HEK293 (cell line): Measurements from ENCODE around the gene ECT2.

Experiments used
- CTCF ChIA-PET: fragments of 350-600 bp; formaldehyde crosslinking; extraction: SDS; loops from one replicate; lab custom pipeline; 2021; ENCODE audit warnings: antibody characterized with exemption; lab: Yijun Ruan, JAX
- POLR2A ChIA-PET: fragments of 300-600 bp; formaldehyde crosslinking; extraction: SDS; loops from one replicate; lab custom pipeline; 2020; ENCODE audit warnings: antibody characterized with exemption, inconsistent platforms; lab: Yijun Ruan, JAX
- H3K27ac ChIP-seq: fragments of 200-500 bp; sonication (Bioruptor generic); 2 replicates; pipeline ENCODE4 v1.5.1; 2014; ENCODE audit warnings: low read depth, low read length, control low read depth, inconsistent platforms; ENCODE audit errors: extremely low read depth
- H3K36me3 ChIP-seq, 2 experiments: fragments of 200-500 bp in 1 of 2; sonication (Bioruptor generic) in 1 of 2; 1 replicate in 1 of 2; 2 replicates in 1 of 2; pipeline ENCODE4 v1.5.1; 2014 to 2017; ENCODE audit warnings: inconsistent platforms in 2 of 2, low read length in 2 of 2; ENCODE audit not compliant: control insufficient read depth in 2 of 2, insufficient read depth in 1 of 2
- H3K4me1 ChIP-seq: fragments of 200-500 bp; sonication (Bioruptor generic); 2 replicates; pipeline ENCODE4 v1.5.1; 2014; ENCODE audit warnings: mild to moderate bottlenecking, low read length, inconsistent platforms; ENCODE audit not compliant: control insufficient read depth, insufficient read depth
- H3K4me3 ChIP-seq: 2 replicates; pipeline ENCODE4 v1.5.1; 2011; ENCODE audit warnings: low read depth, mild to moderate bottlenecking, control low read depth, low read length, moderate library complexity
- H3K9me3 ChIP-seq: fragments of 200-500 bp; sonication (Bioruptor generic); 2 replicates; pipeline ENCODE4 v1.5.1; 2014; ENCODE audit warnings: low read depth, low read length, inconsistent platforms; ENCODE audit not compliant: control insufficient read depth, insufficient read depth
- MYNN ChIP-seq: fragments of 450-650 bp; formaldehyde crosslinking; IDR thresholded peaks from 2 replicates; pipeline ENCODE4 v1.5.1; 2016; ENCODE audit warnings: missing biosample characterization, missing genetic modification characterization, borderline replicate concordance
- OSR2 ChIP-seq: fragments of 450-650 bp; formaldehyde crosslinking; IDR thresholded peaks from 2 replicates; pipeline ENCODE4 v1.5.1; 2016; ENCODE audit warnings: missing biosample characterization, missing genetic modification characterization
- TCF7L2 ChIP-seq: IDR thresholded peaks from 2 replicates; pipeline ENCODE4 v1.6.1; 2011; ENCODE audit warnings: low read depth, mild to moderate bottlenecking, inconsistent platforms, low read length, moderate library complexity, borderline replicate concordance
- TRIM28 ChIP-seq: IDR thresholded peaks from 2 replicates; pipeline ENCODE4 v1.6.1; 2011; ENCODE audit warnings: low read length, control low read depth, borderline replicate concordance
- ZFHX2 ChIP-seq: fragments of 450-650 bp; formaldehyde crosslinking; conservative IDR thresholded peaks from 2 replicates; pipeline ENCODE4 v1.5.1; 2016; ENCODE audit warnings: missing biosample characterization, missing genetic modification characterization
- ZNF16 ChIP-seq: fragments of 450-650 bp; formaldehyde crosslinking; IDR thresholded peaks from 2 replicates; pipeline ENCODE4 v1.5.1; 2016; ENCODE audit warnings: low read depth, missing biosample characterization, missing genetic modification characterization
- ZNF202 ChIP-seq: fragments of 450-650 bp; formaldehyde crosslinking; IDR thresholded peaks from 2 replicates; pipeline ENCODE4 v1.5.1; 2016; ENCODE audit warnings: missing biosample characterization, missing genetic modification characterization, borderline replicate concordance
- ZNF324 ChIP-seq: fragments of 450-650 bp; formaldehyde crosslinking; IDR thresholded peaks from 2 replicates; pipeline ENCODE4 v1.5.1; 2016; ENCODE audit warnings: missing biosample characterization, missing genetic modification characterization
- ZNF501 ChIP-seq: fragments of 450-650 bp; formaldehyde crosslinking; IDR thresholded peaks from 2 replicates; pipeline ENCODE4 v1.5.1; 2016; ENCODE audit warnings: missing biosample characterization, missing genetic modification characterization
- ZNF621 ChIP-seq: fragments of 450-650 bp; formaldehyde crosslinking; IDR thresholded peaks from 2 replicates; pipeline ENCODE4 v1.5.1; 2017; ENCODE audit warnings: missing biosample characterization, missing genetic modification characterization
- ZNF670 ChIP-seq: fragments of 450-650 bp; formaldehyde crosslinking; IDR thresholded peaks from 2 replicates; pipeline ENCODE4 v1.5.1; 2016; ENCODE audit warnings: missing biosample characterization, missing genetic modification characterization, low read depth
- ZNF701 ChIP-seq: fragments of 450-650 bp; formaldehyde crosslinking; IDR thresholded peaks from 2 replicates; pipeline ENCODE4 v1.5.1; 2016; ENCODE audit warnings: missing biosample characterization, missing genetic modification characterization
- ZNF776 ChIP-seq: fragments of 450-650 bp; formaldehyde crosslinking; IDR thresholded peaks from 2 replicates; pipeline ENCODE4 v1.5.0; 2017; ENCODE audit warnings: missing biosample characterization, missing genetic modification characterization, borderline replicate concordance
- ZSCAN23 ChIP-seq: fragments of 450-650 bp; formaldehyde crosslinking; IDR thresholded peaks from 2 replicates; pipeline ENCODE4 v1.5.1; 2016; ENCODE audit warnings: missing biosample characterization, missing genetic modification characterization
- TF ChIP-seq, protein P1 (sequence below): fragments of 450-650 bp; formaldehyde crosslinking; IDR thresholded peaks from 2 replicates; pipeline ENCODE4; 2016; ENCODE audit warnings: missing biosample characterization, missing genetic modification characterization
- TF ChIP-seq, protein P2 (sequence below): fragments of 450-650 bp; formaldehyde crosslinking; IDR thresholded peaks from 2 replicates; pipeline ENCODE4 v1.5.1; 2016; ENCODE audit warnings: missing biosample characterization, missing genetic modification characterization
- TF ChIP-seq, protein P3 (sequence below): fragments of 450-650 bp; formaldehyde crosslinking; IDR thresholded peaks from 2 replicates; pipeline ENCODE4 v1.5.1; 2016; ENCODE audit warnings: missing biosample characterization, missing genetic modification characterization
- TF ChIP-seq, protein P4 (sequence below): fragments of 450-650 bp; formaldehyde crosslinking; IDR thresholded peaks from 2 replicates; pipeline ENCODE4 v1.5.1; 2016; ENCODE audit warnings: missing biosample characterization, missing genetic modification characterization
- TF ChIP-seq, protein P5 (sequence below): fragments of 450-650 bp; formaldehyde crosslinking; IDR thresholded peaks from 2 replicates; pipeline ENCODE4 v1.5.1; 2016; ENCODE audit warnings: missing biosample characterization, missing genetic modification characterization, borderline replicate concordance

Gene ECT2

DNA sequence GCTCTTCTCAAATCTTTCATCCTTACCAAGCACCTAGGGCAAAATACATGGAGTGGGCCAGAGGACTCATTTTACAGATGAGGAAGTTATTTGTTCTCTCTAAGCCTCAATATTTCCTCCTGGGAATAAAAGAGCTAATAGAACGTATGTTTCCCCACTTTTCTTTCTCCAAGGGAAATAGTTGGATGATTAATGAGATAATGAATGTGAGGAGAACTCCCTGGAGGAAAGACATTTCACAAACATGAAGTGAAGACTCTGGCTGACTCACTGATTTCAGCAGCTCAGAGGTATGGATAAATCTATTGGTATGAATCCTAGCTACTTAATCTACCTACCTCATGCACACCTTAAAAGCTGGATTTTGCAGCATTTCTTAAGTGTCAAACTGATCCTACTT, 98.4 kb downstream of the ECT2 start (continued):
- TF ChIP-seq, protein P1, sequence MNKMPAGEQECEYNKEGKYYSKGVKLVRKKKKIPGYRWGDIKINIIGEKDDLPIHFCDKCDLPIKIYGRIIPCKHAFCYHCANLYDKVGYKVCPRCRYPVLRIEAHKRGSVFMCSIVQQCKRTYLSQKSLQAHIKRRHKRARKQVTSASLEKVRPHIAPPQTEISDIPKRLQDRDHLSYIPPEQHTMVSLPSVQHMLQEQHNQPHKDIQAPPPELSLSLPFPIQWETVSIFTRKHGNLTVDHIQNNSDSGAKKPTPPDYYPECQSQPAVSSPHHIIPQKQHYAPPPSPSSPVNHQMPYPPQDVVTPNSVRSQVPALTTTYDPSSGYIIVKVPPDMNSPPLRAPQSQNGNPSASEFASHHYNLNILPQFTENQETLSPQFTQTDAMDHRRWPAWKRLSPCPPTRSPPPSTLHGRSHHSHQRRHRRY, result no peak
- TF ChIP-seq, protein P2, sequence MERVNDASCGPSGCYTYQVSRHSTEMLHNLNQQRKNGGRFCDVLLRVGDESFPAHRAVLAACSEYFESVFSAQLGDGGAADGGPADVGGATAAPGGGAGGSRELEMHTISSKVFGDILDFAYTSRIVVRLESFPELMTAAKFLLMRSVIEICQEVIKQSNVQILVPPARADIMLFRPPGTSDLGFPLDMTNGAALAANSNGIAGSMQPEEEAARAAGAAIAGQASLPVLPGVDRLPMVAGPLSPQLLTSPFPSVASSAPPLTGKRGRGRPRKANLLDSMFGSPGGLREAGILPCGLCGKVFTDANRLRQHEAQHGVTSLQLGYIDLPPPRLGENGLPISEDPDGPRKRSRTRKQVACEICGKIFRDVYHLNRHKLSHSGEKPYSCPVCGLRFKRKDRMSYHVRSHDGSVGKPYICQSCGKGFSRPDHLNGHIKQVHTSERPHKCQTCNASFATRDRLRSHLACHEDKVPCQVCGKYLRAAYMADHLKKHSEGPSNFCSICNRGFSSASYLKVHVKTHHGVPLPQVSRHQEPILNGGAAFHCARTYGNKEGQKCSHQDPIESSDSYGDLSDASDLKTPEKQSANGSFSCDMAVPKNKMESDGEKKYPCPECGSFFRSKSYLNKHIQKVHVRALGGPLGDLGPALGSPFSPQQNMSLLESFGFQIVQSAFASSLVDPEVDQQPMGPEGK (tag by site-specific recombination), result no peak
- no peak for TF ChIP-seq ZSCAN23 (tag by site-specific recombination)
- TF ChIP-seq MYNN (tag by site-specific recombination), result no peak
- no peak for TF ChIP-seq ZNF16 (tag by site-specific recombination)
- TF ChIP-seq TCF7L2, result no peak
- TF ChIP-seq, protein P3, sequence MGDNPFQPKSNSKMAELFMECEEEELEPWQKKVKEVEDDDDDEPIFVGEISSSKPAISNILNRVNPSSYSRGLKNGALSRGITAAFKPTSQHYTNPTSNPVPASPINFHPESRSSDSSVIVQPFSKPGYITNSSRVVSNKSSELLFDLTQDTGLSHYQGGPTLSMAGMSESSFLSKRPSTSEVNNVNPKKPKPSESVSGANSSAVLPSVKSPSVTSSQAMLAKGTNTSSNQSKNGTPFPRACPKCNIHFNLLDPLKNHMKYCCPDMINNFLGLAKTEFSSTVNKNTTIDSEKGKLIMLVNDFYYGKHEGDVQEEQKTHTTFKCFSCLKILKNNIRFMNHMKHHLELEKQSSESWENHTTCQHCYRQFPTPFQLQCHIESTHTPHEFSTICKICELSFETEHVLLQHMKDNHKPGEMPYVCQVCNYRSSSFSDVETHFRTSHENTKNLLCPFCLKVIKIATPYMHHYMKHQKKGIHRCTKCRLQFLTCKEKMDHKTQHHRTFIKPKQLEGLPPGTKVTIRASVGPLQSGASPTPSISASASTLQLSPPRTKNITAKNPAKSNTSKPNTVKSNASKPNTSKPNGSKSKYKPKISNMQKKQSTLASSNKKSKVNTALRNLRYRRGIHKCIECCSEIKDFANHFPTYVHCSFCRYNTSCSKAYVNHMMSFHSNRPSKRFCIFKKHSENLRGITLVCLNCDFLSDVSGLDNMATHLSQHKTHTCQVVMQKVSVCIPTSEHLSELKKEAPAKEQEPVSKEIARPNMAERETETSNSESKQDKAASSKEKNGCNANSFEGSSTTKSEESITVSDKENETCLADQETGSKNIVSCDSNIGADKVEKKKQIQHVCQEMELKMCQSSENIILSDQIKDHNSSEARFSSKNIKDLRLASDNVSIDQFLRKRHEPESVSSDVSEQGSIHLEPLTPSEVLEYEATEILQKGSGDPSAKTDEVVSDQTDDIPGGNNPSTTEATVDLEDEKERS, result no peak
- TF ChIP-seq ZNF324 (tag by site-specific recombination), result no peak
- TF ChIP-seq ZNF621, result no peak
- TF ChIP-seq, all 188 proteins: peak for 0

DNA sequence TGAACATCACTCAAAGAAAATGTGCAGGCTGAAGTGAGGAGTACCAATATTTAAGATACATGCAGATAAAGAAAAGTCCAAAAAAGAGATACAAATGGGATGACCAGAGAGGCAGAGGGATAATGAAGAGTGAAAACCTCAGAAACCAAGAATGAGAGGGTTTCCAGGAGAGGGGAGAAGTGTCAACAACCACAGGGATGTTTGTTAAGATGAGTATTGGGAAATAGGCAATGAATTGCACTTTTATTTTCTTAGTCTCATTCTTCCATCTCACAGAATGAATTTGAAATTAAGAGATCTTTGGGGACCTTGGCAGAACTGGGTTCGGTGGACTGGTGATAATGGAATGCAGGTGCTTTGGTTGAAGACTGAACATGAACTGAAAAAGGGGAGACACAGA, 102.5 kb downstream of the ECT2 start:
- ChIA-PET CTCF (no interaction called here), POLR2A (no interaction called here)
- H3K4me1 ChIP-seq, result no peaks in the 10 kb centered on the region
- TF ChIP-seq ZNF670 (tag by site-specific recombination) (no peak), ZNF501 (tag by site-specific recombination) (no peak), ZNF16 (tag by site-specific recombination) (no peak), ZNF701 (tag by site-specific recombination) (no peak), ZNF202 (tag by site-specific recombination) (no peak), ZNF776 (tag by site-specific recombination) (no peak), TRIM28 (no peak), ZFHX2 (tag by site-specific recombination) (no peak), OSR2 (tag by site-specific recombination) (no peak)
- TF ChIP-seq, protein P2 (tag by site-specific recombination), result no peak
- TF ChIP-seq, protein P4, sequence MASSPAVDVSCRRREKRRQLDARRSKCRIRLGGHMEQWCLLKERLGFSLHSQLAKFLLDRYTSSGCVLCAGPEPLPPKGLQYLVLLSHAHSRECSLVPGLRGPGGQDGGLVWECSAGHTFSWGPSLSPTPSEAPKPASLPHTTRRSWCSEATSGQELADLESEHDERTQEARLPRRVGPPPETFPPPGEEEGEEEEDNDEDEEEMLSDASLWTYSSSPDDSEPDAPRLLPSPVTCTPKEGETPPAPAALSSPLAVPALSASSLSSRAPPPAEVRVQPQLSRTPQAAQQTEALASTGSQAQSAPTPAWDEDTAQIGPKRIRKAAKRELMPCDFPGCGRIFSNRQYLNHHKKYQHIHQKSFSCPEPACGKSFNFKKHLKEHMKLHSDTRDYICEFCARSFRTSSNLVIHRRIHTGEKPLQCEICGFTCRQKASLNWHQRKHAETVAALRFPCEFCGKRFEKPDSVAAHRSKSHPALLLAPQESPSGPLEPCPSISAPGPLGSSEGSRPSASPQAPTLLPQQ, result no peak
- TF ChIP-seq, protein P5, sequence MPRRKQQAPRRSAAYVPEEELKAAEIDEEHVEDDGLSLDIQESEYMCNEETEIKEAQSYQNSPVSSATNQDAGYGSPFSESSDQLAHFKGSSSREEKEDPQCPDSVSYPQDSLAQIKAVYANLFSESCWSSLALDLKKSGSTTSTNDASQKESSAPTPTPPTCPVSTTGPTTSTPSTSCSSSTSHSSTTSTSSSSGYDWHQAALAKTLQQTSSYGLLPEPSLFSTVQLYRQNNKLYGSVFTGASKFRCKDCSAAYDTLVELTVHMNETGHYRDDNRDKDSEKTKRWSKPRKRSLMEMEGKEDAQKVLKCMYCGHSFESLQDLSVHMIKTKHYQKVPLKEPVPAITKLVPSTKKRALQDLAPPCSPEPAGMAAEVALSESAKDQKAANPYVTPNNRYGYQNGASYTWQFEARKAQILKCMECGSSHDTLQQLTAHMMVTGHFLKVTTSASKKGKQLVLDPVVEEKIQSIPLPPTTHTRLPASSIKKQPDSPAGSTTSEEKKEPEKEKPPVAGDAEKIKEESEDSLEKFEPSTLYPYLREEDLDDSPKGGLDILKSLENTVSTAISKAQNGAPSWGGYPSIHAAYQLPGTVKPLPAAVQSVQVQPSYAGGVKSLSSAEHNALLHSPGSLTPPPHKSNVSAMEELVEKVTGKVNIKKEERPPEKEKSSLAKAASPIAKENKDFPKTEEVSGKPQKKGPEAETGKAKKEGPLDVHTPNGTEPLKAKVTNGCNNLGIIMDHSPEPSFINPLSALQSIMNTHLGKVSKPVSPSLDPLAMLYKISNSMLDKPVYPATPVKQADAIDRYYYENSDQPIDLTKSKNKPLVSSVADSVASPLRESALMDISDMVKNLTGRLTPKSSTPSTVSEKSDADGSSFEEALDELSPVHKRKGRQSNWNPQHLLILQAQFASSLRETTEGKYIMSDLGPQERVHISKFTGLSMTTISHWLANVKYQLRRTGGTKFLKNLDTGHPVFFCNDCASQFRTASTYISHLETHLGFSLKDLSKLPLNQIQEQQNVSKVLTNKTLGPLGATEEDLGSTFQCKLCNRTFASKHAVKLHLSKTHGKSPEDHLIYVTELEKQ (tag by site-specific recombination), result no peak
- H3K4me3 ChIP-seq, result no peak overlapping the region
- H3K27ac ChIP-seq, result no peak overlapping the region
- no peaks in the 10 kb centered on the region for H3K36me3 ChIP-seq
- H3K9me3 ChIP-seq, result no peaks in the 10 kb centered on the region
